Naive thymus-derived CD4-positive, alpha-beta T cell (primary cell): ENCODE results near the gene APBA2. TPM values are rescaled to one million over a fixed set of nuclear protein-coding genes. Genes with fewer than 3 reads are reported as not detected.

Source experiments
- ATAC-seq: fragments of 150-1000 bp; cut with Tn5 transposase; 2 replicates; pipeline ENCODE4 v1.10.0; 2021; ENCODE audit warnings: mild to moderate bottlenecking, moderate library complexity
- CTCF ChIA-PET: fragments of 350-600 bp; sonication (Branson Sonifier 250); formaldehyde crosslinking; loops from one replicate; lab custom pipeline; 2021; ENCODE audit warnings: antibody characterized with exemption; lab: Charles Lee
- POLR2A ChIA-PET: fragments of 350-600 bp; sonication (Branson Sonifier 250); formaldehyde crosslinking; loops from one replicate; lab custom pipeline; 2021; ENCODE audit warnings: antibody characterized with exemption, inconsistent platforms; lab: Charles Lee
- DNase-seq, 9 donors: peaks; one replicate each; pipeline versions ENCODE4 v3.0.0 to v3.0.0-alpha.2; 2020 to 2022; ENCODE audit warnings: mixed read lengths in 1 of 9
- H3K27ac ChIP-seq: one replicate; pipeline ENCODE4 v1.7.0; 2013; ENCODE audit warnings: mild to moderate bottlenecking, low read depth, low read length, moderate library complexity
- H3K27me3 ChIP-seq, 2 donors: one replicate each; pipeline ENCODE4 v1.7.0; 2013; ENCODE audit warnings: low read length in 2 of 2, mild to moderate bottlenecking in 2 of 2, moderate library complexity in 2 of 2; ENCODE audit not compliant: control insufficient read depth in 2 of 2, insufficient read depth in 2 of 2
- H3K36me3 ChIP-seq, 3 experiments: 1 replicate in 2 of 3; 2 replicates in 1 of 3; pipeline ENCODE4 v1.7.0; 2013; ENCODE audit warnings: low read length in 3 of 3, mild to moderate bottlenecking in 3 of 3, moderate library complexity in 1 of 3; ENCODE audit not compliant: insufficient read depth in 3 of 3, control insufficient read depth in 2 of 3
- H3K4me1 ChIP-seq, 2 donors: one replicate each; pipeline ENCODE4 v1.7.0; 2013; ENCODE audit warnings: low read length in 2 of 2, mild to moderate bottlenecking in 2 of 2, moderate library complexity in 1 of 2; ENCODE audit not compliant: control insufficient read depth in 2 of 2, insufficient read depth in 2 of 2
- H3K4me3 ChIP-seq: 2 replicates; pipeline ENCODE4 v1.7.0; 2013; ENCODE audit warnings: mild to moderate bottlenecking, low read length
- H3K9me3 ChIP-seq, 3 experiments: 1 replicate in 2 of 3; 2 replicates in 1 of 3; pipeline ENCODE4 v1.7.0; 2013; ENCODE audit warnings: low read length in 3 of 3; ENCODE audit not compliant: control insufficient read depth in 2 of 3
- H3K27ac Mint-ChIP-seq, 9 donors: one replicate each; pipeline ENCODE4 v1.8.0; 2020 to 2022; ENCODE audit warnings: mixed read lengths in 9 of 9, mild to moderate bottlenecking in 8 of 9, moderate library complexity in 5 of 9, inconsistent platforms in 2 of 9
- H3K27me3 Mint-ChIP-seq, 5 donors: one replicate each; pipeline ENCODE4 v1.8.0; 2021 to 2022; ENCODE audit warnings: mixed read lengths in 5 of 5, mild to moderate bottlenecking in 1 of 5
- H3K36me3 Mint-ChIP-seq, 5 donors: one replicate each; pipeline ENCODE4 v1.8.0; 2020 to 2022; ENCODE audit warnings: mixed read lengths in 5 of 5, mild to moderate bottlenecking in 3 of 5, inconsistent platforms in 1 of 5
- H3K4me1 Mint-ChIP-seq, 7 donors: one replicate each; pipeline ENCODE4 v1.8.0; 2020 to 2022; ENCODE audit warnings: mixed read lengths in 7 of 7, mild to moderate bottlenecking in 3 of 7, inconsistent platforms in 1 of 7
- H3K4me3 Mint-ChIP-seq, 10 donors: one replicate each; pipeline ENCODE4 v1.8.0; 2020 to 2022; ENCODE audit warnings: mild to moderate bottlenecking in 10 of 10, mixed read lengths in 10 of 10, moderate library complexity in 6 of 10, inconsistent platforms in 2 of 10
- H3K9me3 Mint-ChIP-seq, 11 donors: one replicate each; pipeline ENCODE4 v1.8.0; 2020 to 2022; ENCODE audit warnings: mixed read lengths in 11 of 11, mild to moderate bottlenecking in 4 of 11, inconsistent platforms in 1 of 11, moderate library complexity in 1 of 11
- intact Hi-C, 2 donors: fragments of 100-400 bp; cut with micrococcal nuclease; formaldehyde crosslinking; loops; one replicate each; pipeline ENCODE4 v1.15.1; 2023
- polyA plus RNA-seq, 2 donors: library from polyadenylated mRNA; unstranded; fragments of 300-500 nt; fragmentation: Illumina TruSeq; gene quantifications; one replicate each; pipeline ENCODE4 v1.2.3, GENCODE V29; 2021
- total RNA-seq, 6 experiments: library from RNA in 5 of 6; stranded (reverse) in 5 of 6; gene quantifications; 1 replicate in 5 of 6; 2 replicates in 1 of 6; pipeline ENCODE4 v1.2.3 and lab custom pipeline; 2021 to 2026

APBA2 gene
- total and polyA plus RNA-seq, 7 experiments from 2014 or later = 7.7 to 139 (median 110) TPM

- ChIA-PET POLR2A (no interaction called here), CTCF (no interaction called here)
- H3K36me3 Mint-ChIP-seq = no peaks in the 10 kb centered on the region
- intact Hi-C loops = loop anchor here in 1 of 2 donors (10.0 kb wide), 1 partner anchor 611 kb away; no protein-coding TSS in a partner anchor
- peaks cover 0 to 24% (median 8%) of the 10 kb centered on the region in 5 donors for H3K27me3 Mint-ChIP-seq
- peak in 1 of 9 donors; percentile 3 for DNase-seq
- ATAC-seq = no peak
- Histone ChIP-seq H3K4me3 (no peak overlapping the region), H3K27me3 (no peaks in the 10 kb centered on the region), H3K36me3 (no peaks in the 10 kb centered on the region), H3K9me3 (no peaks in the 10 kb centered on the region), H3K4me1 (no peaks in the 10 kb centered on the region), H3K27ac (no peak overlapping the region)
- peaks cover 0 to 1% (median 0%) of the 10 kb centered on the region in 11 donors for H3K9me3 Mint-ChIP-seq
- no peak overlapping the region for H3K4me3 Mint-ChIP-seq
- H3K4me1 Mint-ChIP-seq = peaks cover 0 to 3% (median under 1%) of the 10 kb centered on the region in 7 donors
- H3K27ac Mint-ChIP-seq = peak overlapping the region in 1 of 9 donors; percentile 21
These were observed 247.5 kb downstream of the APBA2 start for GRCh38 chr15:29133321-29133720.

- DNase-seq (peak in 1 of 9 donors; percentile 1), ATAC-seq (no peak)
- no peak overlapping the region for H3K4me3 ChIP-seq
- intact Hi-C loops = loop anchor here in 1 of 2 donors (10.0 kb wide), 1 partner anchor 611 kb away; no protein-coding TSS in a partner anchor
- Mint-ChIP-seq H3K9me3 (no peaks in the 10 kb centered on the region), H3K27me3 (peaks cover 3 to 29% (median 13%) of the 10 kb centered on the region in 5 donors), H3K27ac (peak overlapping the region in 2 of 9 donors; percentile 21 to 62), H3K4me1 (peaks cover 0 to 5% (median 3%) of the 10 kb centered on the region in 7 donors), H3K4me3 (no peak overlapping the region), H3K36me3 (no peaks in the 10 kb centered on the region)
- no peaks in the 10 kb centered on the region for H3K27me3 ChIP-seq
- H3K9me3 ChIP-seq = no peaks in the 10 kb centered on the region
- no peaks in the 10 kb centered on the region for H3K36me3 ChIP-seq
- ChIA-PET POLR2A (interaction anchor here (0.6 kb wide), 1 partner anchor 13 kb away, joined by 3 read pairs; no protein-coding TSS in a partner anchor), CTCF (no interaction called here)
- no peak overlapping the region for H3K27ac ChIP-seq
- H3K4me1 ChIP-seq = no peaks in the 10 kb centered on the region
These were observed 248.0 kb downstream of the APBA2 start for GRCh38 chr15:29133791-29134190.

GRCh38 chr15:29134239-29134638 lies 248.5 kb downstream of the APBA2 start:
- Mint-ChIP-seq H3K9me3 (no peaks in the 10 kb centered on the region), H3K36me3 (no peaks in the 10 kb centered on the region), H3K4me1 (peaks cover 0 to 7% (median 3%) of the 10 kb centered on the region in 7 donors), H3K27ac (no peak overlapping the region), H3K4me3 (no peak overlapping the region), H3K27me3 (peaks cover 3 to 33% (median 18%) of the 10 kb centered on the region in 5 donors)
- CTCF ChIA-PET = no interaction called here
- ATAC-seq = no peak
- no peak for DNase-seq
- Histone ChIP-seq H3K36me3 (no peaks in the 10 kb centered on the region), H3K4me1 (no peaks in the 10 kb centered on the region), H3K27me3 (no peaks in the 10 kb centered on the region), H3K4me3 (no peak overlapping the region), H3K9me3 (no peaks in the 10 kb centered on the region), H3K27ac (no peak overlapping the region)
- intact Hi-C loops = loop anchor here in 1 of 2 donors (10.0 kb wide), 1 partner anchor 611 kb away; no protein-coding TSS in a partner anchor
- POLR2A ChIA-PET = interaction anchor here (0.6 kb wide), 1 partner anchor 14 kb away, joined by 3 read pairs; no protein-coding TSS in a partner anchor

GRCh38 chr15:29134641-29135308 lies 249.0 kb downstream of the APBA2 start:
- H3K4me1 ChIP-seq = peaks cover 0 to 4% of the 10 kb centered on the region in 2 donors
- no peak overlapping the region for H3K4me3 ChIP-seq
- ATAC-seq (no peak), DNase-seq (peak in 1 of 9 donors; percentile 2)
- ChIA-PET CTCF (no interaction called here), POLR2A (interaction anchor here (0.6 kb wide), 1 partner anchor 14 kb away, joined by 3 read pairs; no protein-coding TSS in a partner anchor)
- Mint-ChIP-seq H3K27me3 (peaks cover 5 to 39% (median 20%) of the 10 kb centered on the region in 5 donors), H3K36me3 (no peaks in the 10 kb centered on the region), H3K4me1 (peaks cover 3 to 12% (median 5%) of the 10 kb centered on the region in 7 donors), H3K27ac (no peak overlapping the region), H3K4me3 (no peak overlapping the region), H3K9me3 (no peaks in the 10 kb centered on the region)
- no peaks in the 10 kb centered on the region for H3K9me3 ChIP-seq
- intact Hi-C loops = loop anchor here in 1 of 2 donors (10.0 kb wide), 1 partner anchor 610 kb away; no protein-coding TSS in a partner anchor
- peaks cover 0 to 5% of the 10 kb centered on the region in 2 donors for H3K27me3 ChIP-seq
- no peak overlapping the region for H3K27ac ChIP-seq
- no peaks in the 10 kb centered on the region for H3K36me3 ChIP-seq

GRCh38 chr15:29135309-29135657 lies 249.5 kb downstream of the APBA2 start:
- Mint-ChIP-seq H3K4me3 (no peak overlapping the region), H3K4me1 (peaks cover 8 to 17% (median 10%) of the 10 kb centered on the region in 7 donors), H3K36me3 (no peaks in the 10 kb centered on the region), H3K9me3 (no peaks in the 10 kb centered on the region), H3K27ac (no peak overlapping the region), H3K27me3 (peaks cover 8 to 44% (median 23%) of the 10 kb centered on the region in 5 donors)
- Histone ChIP-seq H3K27me3 (peaks cover 0 to 10% of the 10 kb centered on the region in 2 donors), H3K36me3 (no peaks in the 10 kb centered on the region), H3K4me1 (peaks cover 0 to 7% of the 10 kb centered on the region in 2 donors), H3K4me3 (no peak overlapping the region), H3K9me3 (no peaks in the 10 kb centered on the region), H3K27ac (no peak overlapping the region)
- ATAC-seq (no peak), DNase-seq (no peak)
- ChIA-PET CTCF (no interaction called here), POLR2A (no interaction called here)
- intact Hi-C loops = loop anchor here in 1 of 2 donors (10.0 kb wide), 1 partner anchor 610 kb away; no protein-coding TSS in a partner anchor

- H3K27me3 Mint-ChIP-seq = peaks cover 12 to 48% (median 29%) of the 10 kb centered on the region in 5 donors
These were observed 250.2 kb downstream of the APBA2 start for GRCh38 chr15:29135702-29136646.

More at GRCh38 chr15:29135702-29136646, 250.2 kb downstream of the APBA2 start:
- no peaks in the 10 kb centered on the region for H3K9me3 ChIP-seq
- DNase-seq = peak in 1 of 9 donors; percentile 4
- H3K27ac ChIP-seq = no peak overlapping the region
- H3K4me1 ChIP-seq = peaks cover 0 to 7% of the 10 kb centered on the region in 2 donors
- H3K27me3 ChIP-seq = peaks cover 0 to 11% of the 10 kb centered on the region in 2 donors
- H3K36me3 ChIP-seq = no peaks in the 10 kb centered on the region
- Mint-ChIP-seq H3K4me1 (peaks cover 8 to 17% (median 12%) of the 10 kb centered on the region in 7 donors), H3K36me3 (no peaks in the 10 kb centered on the region), H3K9me3 (no peaks in the 10 kb centered on the region), H3K27ac (no peak overlapping the region), H3K4me3 (no peak overlapping the region)
- CTCF ChIA-PET = no interaction called here
- intact Hi-C loops = loop anchor here in 1 of 2 donors (10.0 kb wide), 1 partner anchor 609 kb away; no protein-coding TSS in a partner anchor
- ATAC-seq = no peak
- POLR2A ChIA-PET = no interaction called here
- H3K4me3 ChIP-seq = no peak overlapping the region
